Measurements from ENCODE around the gene HAUS5. TPM values are rescaled to one million over a fixed set of nuclear protein-coding genes. Genes with fewer than 3 reads are reported as not detected.
A peak's percentile ranks its signal among the peaks of the same experiment; 100 is the strongest.

Gene HAUS5
- total RNA-seq, 2 donors from 2014 or later: 32.4 to 33.7 TPM

GRCh38 chr19:35639321-35639639 lies 26.7 kb downstream of the HAUS5 start:
- TF ChIP-seq CTCF (conservative IDR thresholded peaks at IDR 0.05): no peak
- no peak overlapping the region for H3K4me3 ChIP-seq (ENCODE audit: low read length)
- DNase-seq: no peak
- peaks cover 25% of the 10 kb centered on the region for H3K36me3 Mint-ChIP-seq (ENCODE audit: low read depth)
- H3K27ac Mint-ChIP-seq: no peak overlapping the region
- no peak overlapping the region for H3K4me3 Mint-ChIP-seq
- peaks cover 33% of the 10 kb centered on the region for H3K36me3 ChIP-seq (ENCODE audit: control insufficient read depth, insufficient read depth, low read length)
- H3K9me3 Mint-ChIP-seq: no peaks in the 10 kb centered on the region
- H3K27ac ChIP-seq (ENCODE audit: low read depth, low read length): no peak overlapping the region
- peaks cover 11% of the 10 kb centered on the region for H3K4me1 Mint-ChIP-seq
- 76 to 79% methylated on average over 6 of the region's 6 CpGs for WGBS, 2 experiments (ENCODE audit: insufficient coverage in 1 of 2, insufficient read length in 1 of 2)
- H3K9ac ChIP-seq (ENCODE audit: extremely low read depth, low read length, poor library complexity, severe bottlenecking): no peak overlapping the region
- no peaks in the 10 kb centered on the region for H3K27me3 Mint-ChIP-seq (ENCODE audit: insufficient read depth)
- H3K4me1 ChIP-seq (ENCODE audit: control insufficient read depth, insufficient read depth, low read length): no peaks in the 10 kb centered on the region
- no peaks in the 10 kb centered on the region for H3K27me3 ChIP-seq (ENCODE audit: control insufficient read depth, insufficient read depth, low read length, poor library complexity, severe bottlenecking)
- no peaks in the 10 kb centered on the region for H3K9me3 ChIP-seq (ENCODE audit: control insufficient read depth, low read length)

GRCh38 chr19:35639863-35640262 lies 27.3 kb downstream of the HAUS5 start:
- peaks cover 25% of the 10 kb centered on the region for H3K36me3 Mint-ChIP-seq (ENCODE audit: low read depth)
- WGBS, 2 experiments (ENCODE audit: insufficient coverage in 1 of 2, insufficient read length in 1 of 2): 93 to 100% methylated on average over 2 to 6 of the region's 8 CpGs
- H3K4me1 ChIP-seq (ENCODE audit: control insufficient read depth, insufficient read depth, low read length): no peaks in the 10 kb centered on the region
- H3K27ac Mint-ChIP-seq: no peak overlapping the region
- no peak for DNase-seq
- no peak overlapping the region for H3K4me3 Mint-ChIP-seq
- H3K9me3 ChIP-seq (ENCODE audit: control insufficient read depth, low read length): no peaks in the 10 kb centered on the region
- no peaks in the 10 kb centered on the region for H3K27me3 ChIP-seq (ENCODE audit: control insufficient read depth, insufficient read depth, low read length, poor library complexity, severe bottlenecking)
- no peaks in the 10 kb centered on the region for H3K27me3 Mint-ChIP-seq (ENCODE audit: insufficient read depth)
- no peak overlapping the region for H3K27ac ChIP-seq (ENCODE audit: low read depth, low read length)
- no peaks in the 10 kb centered on the region for H3K9me3 Mint-ChIP-seq
- peaks cover 11% of the 10 kb centered on the region for H3K4me1 Mint-ChIP-seq
- H3K36me3 ChIP-seq (ENCODE audit: control insufficient read depth, insufficient read depth, low read length): peaks cover 33% of the 10 kb centered on the region
- no peak overlapping the region for H3K9ac ChIP-seq (ENCODE audit: extremely low read depth, low read length, poor library complexity, severe bottlenecking)
- no peak for TF ChIP-seq CTCF (conservative IDR thresholded peaks at IDR 0.05)
- H3K4me3 ChIP-seq (ENCODE audit: low read length): no peak overlapping the region

GRCh38 chr19:35641515-35642151 lies 29.1 kb downstream of the HAUS5 start, which contains the start of gene ETV2:
ETV2 (plus strand) TSS chr19:35641745; CDS start chr19:35642461, 716 bp downstream.
- H3K9me3 ChIP-seq (ENCODE audit: control insufficient read depth, low read length): no peaks in the 10 kb centered on the region
- Mint-ChIP-seq H3K4me3 (peak within 1 kb of the TSS; percentile 63), H3K36me3 (ENCODE audit: low read depth) (peaks cover 16% of the 10 kb centered on the region), H3K4me1 (peaks cover 18% of the 10 kb centered on the region), H3K27ac (peak within 1 kb of the TSS; percentile 88), H3K9me3 (no peaks in the 10 kb centered on the region), H3K27me3 (ENCODE audit: insufficient read depth) (peaks cover 6% of the 10 kb centered on the region)
- H3K27ac ChIP-seq (ENCODE audit: low read depth, low read length): no peak within 1 kb of the TSS
- H3K9ac ChIP-seq (ENCODE audit: extremely low read depth, low read length, poor library complexity, severe bottlenecking): no peak within 1 kb of the TSS
- no peaks in the 10 kb centered on the region for H3K27me3 ChIP-seq (ENCODE audit: control insufficient read depth, insufficient read depth, low read length, poor library complexity, severe bottlenecking)
- no peak for TF ChIP-seq CTCF (conservative IDR thresholded peaks at IDR 0.05)
- peak; percentile 80 for DNase-seq
- no peak within 1 kb of the TSS for H3K4me3 ChIP-seq (ENCODE audit: low read length)
- 49 to 62% methylated on average over 12 to 28 of the region's 28 CpGs for WGBS, 2 experiments (ENCODE audit: insufficient coverage in 1 of 2, insufficient read length in 1 of 2)
- no peaks in the 10 kb centered on the region for H3K4me1 ChIP-seq (ENCODE audit: control insufficient read depth, insufficient read depth, low read length)
- H3K36me3 ChIP-seq (ENCODE audit: control insufficient read depth, insufficient read depth, low read length): peaks cover 17% of the 10 kb centered on the region

Measured in endodermal cell (in vitro differentiated cells).